Measurements from ENCODE around the gene CLDN5.

Gene CLDN5

GRCh38 chr22:19501897-19502447, 22.2 kb downstream of the CLDN5 start:
- no peak for DNase-seq

- DNase-seq = no peak
Observed at GRCh38 chr22:19499880-19500242, 24.3 kb downstream of the CLDN5 start.

GRCh38 chr22:19499236-19499879, 24.9 kb downstream of the CLDN5 start:
- DNase-seq = no peak

DNA sequence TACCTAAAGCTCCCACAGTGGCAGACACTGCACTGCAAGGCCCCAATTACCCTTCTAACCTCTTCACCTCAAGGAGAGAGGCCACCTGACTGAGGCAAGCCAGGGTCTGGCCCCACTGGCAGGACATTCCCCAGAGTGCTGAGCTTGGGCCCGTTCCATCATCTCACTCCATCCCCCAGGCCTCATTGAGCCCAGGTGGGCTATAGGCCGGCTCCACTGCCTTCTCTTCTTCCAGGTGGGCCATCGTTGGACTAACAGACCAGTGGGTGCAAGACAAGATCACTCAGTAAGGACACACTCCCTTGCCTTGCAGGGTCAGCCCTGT, 25.4 kb downstream of the CLDN5 start:
- DNase-seq = no peak

DNA sequence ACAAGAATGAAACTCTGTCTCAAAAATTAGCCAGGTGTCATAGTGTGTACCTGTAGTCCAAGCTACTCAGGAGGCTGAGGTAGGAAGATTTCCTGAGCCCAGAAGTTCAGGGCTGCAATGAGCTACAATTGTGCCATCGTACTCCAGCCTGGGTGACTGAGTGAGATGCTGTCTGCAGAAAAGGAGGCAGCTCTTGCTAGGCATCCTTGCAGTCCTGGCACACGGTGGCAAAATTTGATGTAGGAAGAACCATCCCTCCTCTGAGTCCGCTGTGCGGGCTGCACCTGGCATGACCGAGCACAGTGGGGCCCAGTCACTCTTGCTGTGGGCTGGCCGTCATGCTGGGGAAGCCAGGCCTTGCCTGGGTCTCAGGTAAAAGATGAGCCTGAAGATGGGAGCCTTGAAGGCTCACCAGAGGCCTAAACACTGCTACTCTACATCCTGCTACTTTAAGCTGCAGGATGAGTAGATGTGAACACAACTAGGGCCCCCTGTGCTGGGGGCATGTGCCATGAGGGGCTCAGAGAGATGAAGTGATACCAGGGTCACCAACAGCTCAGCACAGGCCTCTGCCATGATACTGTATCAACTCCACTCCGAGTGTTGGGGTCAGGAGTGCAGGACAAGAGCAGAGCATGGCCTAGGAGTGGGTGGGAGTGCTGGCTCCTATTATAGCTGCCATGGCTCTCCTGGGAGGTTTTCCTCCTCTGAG, 25.9 kb downstream of the CLDN5 start:
- no peak for DNase-seq

DNA sequence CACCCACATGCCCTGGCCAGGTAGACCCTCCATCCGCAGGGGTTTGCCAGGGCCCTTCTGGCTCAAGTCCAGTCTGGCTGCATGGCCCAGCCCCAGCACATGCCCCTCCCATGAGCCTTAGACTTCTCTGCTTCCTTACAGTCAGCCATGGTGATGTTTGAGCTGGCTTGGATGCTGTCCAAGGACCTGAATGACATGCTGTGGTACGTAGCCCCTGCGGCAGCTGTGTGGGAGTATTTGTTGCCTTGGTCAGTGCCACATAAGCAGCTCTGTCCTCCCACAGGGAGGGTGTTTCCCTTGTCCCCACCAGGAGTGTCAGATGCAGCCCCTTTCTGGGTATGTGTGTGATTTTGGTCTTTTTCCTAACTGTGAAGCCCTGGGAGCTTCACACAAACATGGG, 27.0 kb downstream of the CLDN5 start:
- DNase-seq = peak; percentile 43

GRCh38 chr22:19496324-19496630, 27.9 kb downstream of the CLDN5 start:
- DNase-seq = no peak

GRCh38 chr22:19495562-19496323, 28.5 kb downstream of the CLDN5 start:
- DNase-seq = no peak

GRCh38 chr22:19494676-19495173, 29.5 kb downstream of the CLDN5 start:
- DNase-seq = no peak

DNA sequence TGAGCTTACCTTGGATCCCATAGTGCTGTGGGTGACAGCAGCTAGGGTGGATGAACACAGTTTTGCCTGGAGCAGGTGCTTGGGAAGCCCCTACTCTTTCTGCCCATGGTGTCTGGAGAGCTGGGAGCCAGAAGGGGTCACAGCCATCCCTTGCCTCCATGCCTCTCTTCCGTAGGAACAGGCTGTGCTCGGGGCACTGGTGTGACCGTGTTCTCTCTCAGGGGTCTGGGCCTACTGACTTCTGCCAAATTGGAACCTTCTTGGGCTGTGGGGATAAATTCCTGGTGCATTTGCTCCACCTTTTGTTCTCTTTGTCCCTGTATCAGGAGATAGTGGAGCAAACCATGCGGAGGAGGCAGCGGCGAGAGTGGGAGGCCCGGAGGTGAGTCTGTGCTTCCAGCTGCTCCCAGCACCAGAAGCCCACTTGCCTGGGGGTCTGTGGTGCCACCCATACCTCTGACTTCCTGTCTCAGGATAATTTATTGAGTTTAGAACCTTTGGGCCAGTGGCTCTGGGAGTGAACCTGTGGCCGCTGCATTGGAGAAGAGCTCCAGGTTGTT, 30.1 kb downstream of the CLDN5 start:
- no peak for DNase-seq

DNA sequence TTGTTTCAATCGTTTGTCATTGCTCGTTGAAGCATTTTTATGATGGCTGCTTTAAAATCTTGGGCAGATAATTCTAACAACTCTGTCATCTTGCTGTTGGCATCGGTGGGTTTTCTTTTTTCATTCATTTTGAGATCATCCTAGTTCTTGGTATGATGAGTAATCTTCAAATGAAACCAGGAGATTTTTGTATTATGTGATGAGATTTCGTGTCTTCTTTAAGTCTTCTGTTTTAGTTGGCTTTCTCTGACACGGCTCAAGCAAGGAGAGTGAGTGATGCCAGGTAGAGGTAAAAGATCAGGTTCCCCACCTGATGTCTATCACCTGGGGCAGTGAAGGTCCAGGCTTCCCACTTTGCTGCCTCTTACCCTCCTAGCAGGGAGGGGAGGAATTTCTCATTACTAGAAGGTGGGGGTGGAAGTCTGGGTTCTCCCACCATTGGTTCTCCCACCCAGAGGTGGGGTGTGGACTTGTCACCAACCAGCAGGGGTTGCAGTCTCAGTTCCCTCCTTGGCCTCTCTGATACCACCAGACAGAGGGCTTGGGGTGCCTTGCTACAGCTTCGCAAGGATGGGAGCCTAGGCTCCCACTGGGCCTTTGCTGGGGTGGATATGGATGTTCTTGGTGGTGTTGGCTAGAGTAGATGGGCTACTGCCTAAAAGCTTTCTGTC, 31.6 kb downstream of the CLDN5 start:
- no peak for DNase-seq

DNA sequence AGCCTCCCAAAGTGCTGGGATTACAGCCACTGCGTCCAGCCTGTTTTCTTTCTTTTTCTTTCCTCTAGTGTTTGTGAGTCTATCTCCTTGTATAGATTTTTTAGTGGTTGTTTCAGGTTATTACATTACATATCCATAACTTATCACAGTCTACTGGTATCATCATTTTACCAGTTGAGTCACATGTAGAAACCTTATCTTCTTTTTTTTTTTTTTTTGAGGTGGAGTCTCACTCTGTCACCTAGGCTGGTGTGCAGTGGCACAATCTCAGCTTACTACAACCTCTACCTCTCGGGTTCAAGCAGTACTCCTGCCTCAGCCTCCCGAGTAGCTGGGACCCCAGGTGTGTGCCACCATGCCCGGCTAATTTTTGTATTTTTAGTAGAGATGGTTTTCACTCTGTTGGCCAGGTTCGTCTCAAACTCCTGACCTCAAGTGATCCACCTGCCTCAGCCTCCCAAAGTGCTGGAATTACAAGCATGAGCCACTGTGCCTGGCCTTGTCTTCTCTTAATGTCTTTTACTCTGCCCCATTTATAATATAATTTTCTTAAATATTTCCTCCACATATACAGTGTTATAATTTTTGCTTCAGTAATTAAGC, 33.5 kb downstream of the CLDN5 start:
- DNase-seq = no peak

DNA sequence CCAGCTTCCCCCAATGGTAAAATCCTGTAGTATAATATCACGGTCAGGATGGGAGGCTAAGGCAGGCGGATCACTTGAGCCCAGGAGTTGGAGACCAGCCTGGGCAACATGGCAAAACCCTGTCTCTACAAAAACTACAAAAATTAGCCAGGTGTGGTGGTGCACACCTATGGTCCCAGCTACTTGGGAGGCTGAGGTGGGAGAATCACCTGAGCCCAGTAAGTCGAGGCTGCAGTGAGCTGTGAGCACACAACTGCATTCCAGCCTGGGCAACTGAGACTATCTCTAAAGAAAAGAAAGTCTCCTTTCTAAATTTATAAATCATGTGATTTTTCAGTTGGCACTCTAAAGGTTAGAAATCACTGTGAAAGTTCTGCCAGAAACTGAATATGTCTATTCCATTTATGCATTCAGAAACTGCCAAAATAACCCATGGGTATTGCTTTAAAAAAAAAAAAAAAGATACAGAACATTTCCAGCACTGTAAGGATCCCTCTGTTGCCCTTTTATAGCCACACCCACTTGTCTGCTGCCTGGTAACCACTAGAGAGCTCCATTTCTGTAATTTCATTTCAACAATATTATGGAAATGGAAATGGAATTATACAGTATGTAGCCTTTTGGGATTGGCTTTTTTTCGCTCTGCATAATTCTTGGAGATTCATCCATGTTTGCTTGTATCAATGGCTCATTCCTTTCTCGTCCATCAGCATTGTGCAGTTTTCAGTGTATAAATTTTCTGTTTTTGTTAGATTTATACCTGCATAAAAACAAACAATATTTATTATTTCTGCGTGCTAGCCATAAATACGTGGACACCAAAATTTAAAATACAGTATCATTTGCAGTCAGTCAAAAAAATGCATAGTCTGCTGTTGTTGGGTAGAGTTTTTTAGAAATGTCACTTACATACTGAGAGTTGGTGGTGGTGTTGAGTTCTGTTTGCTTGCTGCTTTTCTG, 35.0 kb downstream of the CLDN5 start:
- no peak for DNase-seq

DNA sequence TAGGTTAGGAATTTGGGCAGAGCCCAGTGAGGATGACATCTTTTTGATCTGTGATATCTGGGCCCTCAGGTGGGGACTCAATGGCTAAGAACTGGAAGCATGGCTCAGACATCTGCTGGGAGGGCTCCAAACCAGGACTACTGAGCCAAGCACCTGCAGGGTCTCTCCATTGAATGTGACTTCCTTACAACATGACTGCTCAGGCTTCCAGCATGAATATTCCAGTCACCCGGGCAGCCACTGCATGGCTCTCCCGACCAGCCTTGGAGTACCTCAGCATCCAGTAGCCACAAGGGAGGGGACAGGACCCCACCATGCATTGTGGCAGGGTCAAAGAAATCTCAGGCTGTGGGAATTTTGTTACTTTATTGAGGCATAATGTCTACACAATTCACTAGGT, 35.9 kb downstream of the CLDN5 start:
- DNase-seq = no peak

DNA sequence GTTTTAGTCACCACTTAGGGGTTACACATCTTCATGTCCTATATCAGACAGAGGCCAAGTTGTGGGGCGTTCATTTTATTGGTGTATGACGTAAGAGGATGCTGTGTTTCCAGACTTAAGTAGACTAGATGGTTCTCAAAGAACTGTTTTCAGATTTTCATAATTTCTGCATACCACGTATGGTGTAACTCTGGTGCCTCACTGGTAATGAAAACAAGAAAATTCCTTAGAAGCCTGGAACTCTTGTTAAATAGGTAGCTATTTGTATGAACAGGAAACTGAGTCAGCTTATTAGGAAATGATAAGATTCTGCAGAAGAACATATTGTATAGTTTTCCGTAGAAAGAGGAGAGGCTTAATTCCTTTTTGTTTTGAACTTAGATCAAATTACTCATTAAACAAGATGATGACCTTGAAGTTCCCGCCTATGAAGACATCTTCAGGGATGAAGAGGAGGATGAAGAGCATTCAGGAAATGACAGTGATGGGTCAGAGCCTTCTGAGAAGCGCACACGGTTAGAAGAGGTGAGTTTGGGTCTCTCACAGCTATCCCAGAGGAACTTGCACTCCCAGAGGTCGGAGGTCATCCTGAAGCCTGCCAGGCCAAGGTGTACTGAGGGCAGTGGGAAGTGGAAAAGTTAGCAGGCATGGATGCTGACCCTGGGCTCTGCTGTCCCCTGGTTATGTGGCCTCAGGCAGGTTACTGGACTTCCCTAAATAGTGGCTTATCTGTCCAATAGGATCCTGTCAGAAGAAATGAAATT, 40.5 kb downstream of the CLDN5 start:
- peak; percentile 16 for DNase-seq

- DNase-seq = no peak
Observed at GRCh38 chr22:19482297-19482696, 41.9 kb downstream of the CLDN5 start.

GRCh38 chr22:19480789-19481188, 43.4 kb downstream of the CLDN5 start:
- DNase-seq = no peak

- no peak for DNase-seq
Observed at GRCh38 chr22:19480173-19480568, 44.0 kb downstream of the CLDN5 start.

DNA sequence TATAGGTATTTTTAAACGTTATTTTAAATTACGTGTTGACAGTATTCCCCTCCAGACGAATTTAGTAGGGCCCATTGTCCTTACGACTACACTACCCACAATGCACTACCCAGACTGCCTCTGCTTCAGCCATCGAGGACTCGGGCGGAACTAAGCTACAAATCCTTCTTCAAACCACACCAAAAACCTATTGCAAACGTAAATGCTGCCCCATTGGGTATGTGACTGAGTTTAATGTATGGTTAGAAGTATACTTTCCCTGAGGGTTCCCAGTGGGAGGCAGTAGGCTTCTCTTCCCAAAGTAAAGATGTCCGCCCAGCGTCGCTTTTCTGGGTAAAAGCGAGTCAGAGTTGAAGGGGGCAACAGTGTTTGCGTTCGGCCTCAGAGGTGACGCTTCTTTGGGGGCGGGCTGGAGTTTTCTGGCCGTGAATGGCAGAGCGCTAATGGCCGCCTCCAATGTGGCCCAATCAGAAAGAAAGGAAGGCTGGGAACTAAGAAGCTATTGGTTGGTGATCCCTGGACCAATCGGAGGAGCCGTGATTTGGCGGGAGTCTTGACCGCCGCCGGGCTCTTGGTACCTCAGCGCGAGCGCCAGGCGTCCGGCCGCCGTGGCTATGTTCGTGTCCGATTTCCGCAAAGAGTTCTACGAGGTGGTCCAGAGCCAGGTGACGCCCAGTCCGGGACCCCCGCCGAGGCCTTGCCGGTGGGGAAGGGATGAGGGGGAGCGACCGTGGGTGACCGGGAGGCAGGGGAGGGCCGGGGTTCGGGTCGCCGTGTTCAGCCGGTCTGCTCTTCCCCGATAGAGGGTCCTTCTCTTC, 44.6 kb downstream of the CLDN5 start, which contains the start of gene CDC45:
Gene CDC45, plus strand, starts transcription at position 566 of the 818 bp plus-strand sequence. Its CDS starts 49 bp downstream, at position 615.
- peak; percentile 98 for DNase-seq

Data from fibroblast of skin of right biceps (primary cell).